Measurements from ENCODE around the gene TEX52.

GRCh38 chr12:2857021-2857431 lies at the start of gene TEX52:
- TF ChIP-seq POLR2AphosphoS5 (IDR thresholded peaks at IDR 0.05; ENCODE audit: low read depth, low read length) (no peak), POLR2A (IDR thresholded peaks at IDR 0.05; ENCODE audit: low read depth, low read length) (no peak), POU2F2 (IDR thresholded peaks at IDR 0.05; ENCODE audit: low read depth, low read length) (no peak), SPI1 (IDR thresholded peaks at IDR 0.05; ENCODE audit: low read depth, low read length) (no peak), TAF1 (IDR thresholded peaks at IDR 0.05; ENCODE audit: low read depth, low read length) (no peak), PAX5 (IDR thresholded peaks at IDR 0.05; ENCODE audit: insufficient read depth, low read length, severe bottlenecking) (no peak)

All from GM12891 (cell line).